Stomach (tissue), 4 donors: ENCODE results near the gene BBC3.

ENCODE experiments used
- CTCF ChIP-seq, 7 experiments: fragments of 450-650 bp in 4 of 7; fragments of 200-600 bp in 3 of 7; sonication (generic) in 3 of 7; IDR thresholded peaks; one replicate each; pipeline ENCODE4 v1.5.1; 2016 to 2019; ENCODE audit warnings: antibody characterized with exemption in 7 of 7, control low read depth in 2 of 7, mild to moderate bottlenecking in 1 of 7
- POLR2A ChIP-seq, 4 donors: fragments of 450-650 bp; IDR thresholded peaks; one replicate each; pipeline ENCODE4 v1.6.1; 2016; ENCODE audit warnings: antibody characterized with exemption in 4 of 4, control low read depth in 2 of 4, mild to moderate bottlenecking in 1 of 4, moderate library complexity in 1 of 4

GRCh38 chr19:47183601-47184000 lies 47.4 kb downstream of the BBC3 start:
- TF ChIP-seq CTCF (IDR thresholded peaks at IDR 0.05) (no peak), POLR2A (IDR thresholded peaks at IDR 0.05) (no peak)
